ENCODE measurements around the gene SPTBN5.
A peak's percentile ranks its signal among the peaks of the same experiment; 100 is the strongest.

Gene SPTBN5

GRCh38 chr15:41926185-41927056, 32.6 kb upstream of the SPTBN5 start:
- no peak for DNase-seq (ENCODE audit: low read depth in 2 of 2)

GRCh38 chr15:41925086-41925608, 31.3 kb upstream of the SPTBN5 start:
- DNase-seq (ENCODE audit: low read depth in 2 of 2), result no peak

DNA sequence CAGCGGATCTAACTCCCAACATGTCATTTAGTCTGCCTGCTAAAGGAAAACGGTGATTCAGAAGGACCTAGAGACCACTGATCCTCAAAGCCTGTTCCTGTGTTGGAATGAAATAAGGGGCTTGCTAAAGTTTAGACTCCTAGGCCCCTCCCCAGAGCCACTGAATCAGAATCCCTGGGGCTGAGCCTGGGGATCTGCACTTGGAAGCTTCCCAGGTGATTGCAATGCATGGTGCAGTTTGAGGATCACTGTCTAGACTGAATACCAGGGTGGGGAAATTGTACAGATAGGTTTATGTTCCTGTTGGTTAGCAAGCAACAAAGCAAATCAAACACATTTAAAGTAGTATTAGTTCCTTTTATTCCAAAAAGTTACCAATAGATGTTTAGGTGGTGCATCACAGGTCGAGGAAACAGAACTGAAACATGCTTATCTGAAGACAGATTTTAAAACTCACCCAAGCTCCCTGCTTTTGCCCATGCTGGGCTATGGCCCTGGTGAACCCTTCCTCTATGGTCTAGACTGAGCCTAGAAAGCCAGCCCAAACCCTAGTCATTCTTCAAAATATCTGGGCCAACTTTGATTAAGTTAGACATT, 29.6 kb upstream of the SPTBN5 start:
- no peak for DNase-seq (ENCODE audit: low read depth in 2 of 2)

GRCh38 chr15:41922353-41922752, 28.5 kb upstream of the SPTBN5 start:
- no peak for DNase-seq (ENCODE audit: low read depth in 2 of 2)

GRCh38 chr15:41921639-41922038, 27.8 kb upstream of the SPTBN5 start:
- no peak for DNase-seq (ENCODE audit: low read depth in 2 of 2)

DNA sequence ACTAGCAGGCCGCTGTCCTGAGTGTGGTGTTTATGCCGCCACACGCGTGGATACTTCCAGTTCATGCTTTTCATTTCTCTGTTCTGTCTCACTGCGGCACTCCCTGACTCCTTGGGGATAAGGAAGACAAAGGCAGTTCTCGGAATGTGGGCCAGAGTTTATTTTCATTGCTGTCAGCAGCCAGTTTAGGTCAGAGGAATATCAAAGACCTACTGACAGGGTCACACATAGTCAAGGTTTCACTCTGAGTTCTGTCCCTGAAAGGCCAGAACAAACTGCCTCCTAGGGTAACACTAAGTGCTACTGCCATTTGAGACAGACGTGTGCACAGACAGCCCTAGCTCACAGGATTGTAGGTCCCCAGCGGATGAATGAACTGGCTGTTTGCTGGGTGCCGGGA, 27.3 kb upstream of the SPTBN5 start:
- DNase-seq (ENCODE audit: low read depth in 2 of 2), result no peak

- no peak for DNase-seq (ENCODE audit: low read depth in 2 of 2)
Measured at GRCh38 chr15:41919954-41920538, 26.2 kb upstream of the SPTBN5 start.

GRCh38 chr15:41919201-41919820, 25.5 kb upstream of the SPTBN5 start:
- DNase-seq (ENCODE audit: low read depth in 2 of 2), result no peak

DNA sequence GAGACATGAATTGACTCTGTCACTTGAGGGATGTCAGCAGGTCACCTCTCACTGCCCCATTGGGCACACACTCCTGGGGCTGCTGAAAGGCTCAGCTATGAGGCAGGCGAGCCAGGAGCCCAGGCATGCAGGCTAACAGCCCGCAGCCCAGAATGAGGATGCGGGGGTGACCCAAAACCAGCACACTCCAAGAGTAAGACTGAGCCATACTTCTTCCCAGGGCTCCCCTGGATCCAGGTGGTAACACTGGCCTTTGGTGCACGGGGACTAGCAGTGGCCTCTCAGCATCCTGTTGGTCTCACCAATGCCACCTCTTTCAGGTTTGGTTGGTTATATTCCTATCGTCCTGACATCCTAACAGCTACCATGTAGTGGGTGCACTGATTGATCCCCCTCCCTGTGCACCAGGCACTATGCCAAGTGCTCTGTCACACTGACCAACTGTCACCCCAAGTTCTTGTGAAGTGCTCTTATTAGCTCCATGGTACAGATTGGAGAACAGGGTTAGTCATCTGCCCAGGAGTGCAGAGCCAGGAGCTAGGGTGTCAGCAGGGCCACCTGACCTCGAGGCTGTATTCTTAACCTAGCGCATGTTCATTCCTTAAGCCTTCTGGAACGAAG, 24.8 kb upstream of the SPTBN5 start:
- no peak for DNase-seq (ENCODE audit: low read depth in 2 of 2)

GRCh38 chr15:41917767-41918430, 24.0 kb upstream of the SPTBN5 start:
- no peak for DNase-seq (ENCODE audit: low read depth in 2 of 2)

GRCh38 chr15:41915255-41915994, 21.6 kb upstream of the SPTBN5 start:
- DNase-seq (ENCODE audit: low read depth in 2 of 2), result no peak

DNA sequence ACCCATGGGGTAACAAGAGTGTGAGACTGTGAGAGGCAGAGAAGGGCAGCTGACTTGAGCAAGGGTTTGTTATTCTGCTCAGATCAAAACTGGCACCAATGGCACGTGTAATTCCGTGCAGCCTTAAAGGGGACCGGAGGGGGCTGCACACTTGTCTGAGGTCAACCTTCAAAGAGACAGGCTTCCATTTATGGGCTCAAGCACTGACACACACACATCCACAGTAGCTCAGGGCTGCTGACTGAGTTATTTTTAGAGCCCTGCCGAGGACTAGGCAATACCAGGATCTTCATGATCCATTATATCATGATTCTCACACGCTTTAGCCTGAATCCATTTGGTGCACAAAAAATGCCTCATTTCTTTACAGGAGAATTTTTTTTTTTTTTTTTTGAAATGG, 20.6 kb upstream of the SPTBN5 start:
- DNase-seq (ENCODE audit: low read depth in 2 of 2), result no peak

GRCh38 chr15:41913256-41913655, 19.4 kb upstream of the SPTBN5 start:
- DNase-seq (ENCODE audit: low read depth in 2 of 2), result no peak

- no peak for DNase-seq (ENCODE audit: low read depth in 2 of 2)
Measured at GRCh38 chr15:41911691-41912345, 18.0 kb upstream of the SPTBN5 start.

DNA sequence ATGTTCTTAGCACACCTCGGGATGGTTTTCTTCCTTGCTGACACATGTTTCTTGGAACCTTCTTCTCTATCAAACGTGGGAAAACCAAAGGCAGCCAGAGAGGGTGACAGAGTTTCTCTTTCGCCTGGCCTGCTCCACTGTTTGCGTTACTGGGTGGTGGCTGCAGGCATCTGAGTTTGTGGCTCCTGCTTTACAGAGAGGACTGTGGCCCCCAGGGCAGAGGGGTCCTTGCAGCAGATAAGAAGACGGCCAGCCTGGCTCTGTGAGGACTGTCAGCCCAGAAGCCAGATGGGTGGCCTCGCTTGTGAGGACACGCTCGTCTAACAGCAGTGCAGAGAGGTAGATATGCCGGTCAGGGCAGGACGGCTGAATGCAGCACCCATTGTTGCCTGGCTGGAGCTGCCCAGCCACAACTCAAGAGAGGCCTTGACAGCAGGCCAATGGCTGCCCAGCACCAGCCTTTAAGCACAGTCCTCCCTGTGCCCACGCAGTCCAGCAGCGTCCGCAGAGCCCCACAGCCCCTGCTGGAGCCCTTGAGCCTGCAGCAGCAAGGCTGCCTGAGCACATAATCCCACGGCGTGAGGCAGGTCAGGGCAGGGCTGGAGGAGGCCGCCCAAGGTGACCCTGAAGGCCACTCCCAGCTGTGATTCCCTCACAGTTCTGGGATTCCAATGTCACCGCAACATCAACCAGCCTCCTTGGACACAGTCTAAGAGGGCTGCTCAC, 15.0 kb upstream of the SPTBN5 start:
- DNase-seq (ENCODE audit: low read depth in 2 of 2), result no peak

GRCh38 chr15:41907141-41907540, 13.3 kb upstream of the SPTBN5 start:
- no peak for DNase-seq (ENCODE audit: low read depth in 2 of 2)

DNA sequence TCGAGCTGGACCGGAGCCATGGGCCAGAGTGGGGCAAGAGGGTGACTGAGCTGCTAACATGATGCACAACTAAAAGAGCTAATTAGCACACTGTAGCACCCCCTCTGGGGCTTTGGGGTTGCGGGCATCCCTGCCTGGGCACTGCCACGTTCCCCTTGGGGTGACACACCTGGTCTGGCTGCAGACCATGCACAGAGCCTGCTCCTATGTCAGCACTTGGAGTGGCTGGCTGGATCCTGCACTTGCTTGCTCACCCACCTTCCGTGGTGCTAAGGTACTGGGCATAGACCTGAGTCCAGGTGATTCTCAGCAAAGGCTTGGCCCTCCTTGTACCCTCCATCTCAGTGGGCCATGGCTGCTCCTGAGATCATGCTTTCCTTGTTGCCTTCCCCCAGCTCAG, 12.8 kb upstream of the SPTBN5 start:
- no peak for DNase-seq (ENCODE audit: low read depth in 2 of 2)

- DNase-seq (ENCODE audit: low read depth in 2 of 2), result no peak
Measured at GRCh38 chr15:41905036-41905793, 11.4 kb upstream of the SPTBN5 start.

DNA sequence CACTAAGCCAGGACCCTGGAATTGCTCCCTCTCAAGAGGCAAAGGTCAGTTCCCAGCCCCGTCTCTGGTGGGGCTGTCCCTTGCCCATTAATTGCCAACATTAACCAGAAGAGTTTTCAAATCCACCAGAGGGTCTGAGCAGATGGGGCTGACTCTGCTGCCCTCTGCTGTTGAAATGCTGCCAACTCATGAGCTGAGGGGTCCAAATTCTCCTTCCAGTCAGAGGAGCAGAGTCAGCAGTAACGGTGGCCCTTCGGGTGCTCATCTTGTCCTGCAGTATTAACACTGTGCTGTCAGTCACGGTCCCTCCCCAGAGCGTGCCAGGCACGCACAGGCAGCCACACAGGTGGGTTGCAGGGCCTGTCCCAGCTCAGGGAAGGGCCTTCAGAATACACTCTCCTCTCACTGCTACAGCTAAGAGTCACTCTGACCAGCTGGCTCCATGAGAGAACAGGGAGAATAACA, 10.7 kb upstream of the SPTBN5 start:
- DNase-seq (ENCODE audit: low read depth in 2 of 2), result peak; percentile 43 to 48
